Measurements from ENCODE around the gene EFNA5. TPM values are rescaled to one million over a fixed set of nuclear protein-coding genes. Genes with fewer than 3 reads are reported as not detected.

Gene EFNA5
- total RNA-seq, 4 donors from 2014 or later, result 6.8 to 17.9 (median 11.5) TPM

DNA sequence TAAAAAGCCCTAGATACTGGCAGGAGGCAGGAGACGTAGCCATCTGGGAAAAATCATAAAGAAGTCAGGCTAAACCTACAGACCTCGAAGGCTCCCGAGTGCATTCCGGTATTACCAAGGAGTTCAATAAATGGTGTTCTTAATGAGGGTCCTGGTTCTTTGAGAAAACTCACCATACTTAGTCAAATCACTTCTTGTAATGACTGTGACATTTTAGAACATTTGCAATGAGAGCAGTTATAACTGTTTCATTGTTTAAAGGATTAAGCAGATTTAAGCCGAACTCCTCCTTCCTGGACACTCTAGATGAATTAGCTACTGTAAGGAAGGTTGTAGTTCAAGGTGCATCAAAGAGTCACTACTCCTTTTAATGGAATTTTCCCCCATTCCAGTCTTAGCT, 67.8 kb downstream of the EFNA5 start:
- 80 to 84% methylated on average over 5 of the region's 5 CpGs for WGBS, 2 donors
- intact Hi-C loops (cut with DNase I), result no loop called here

DNA sequence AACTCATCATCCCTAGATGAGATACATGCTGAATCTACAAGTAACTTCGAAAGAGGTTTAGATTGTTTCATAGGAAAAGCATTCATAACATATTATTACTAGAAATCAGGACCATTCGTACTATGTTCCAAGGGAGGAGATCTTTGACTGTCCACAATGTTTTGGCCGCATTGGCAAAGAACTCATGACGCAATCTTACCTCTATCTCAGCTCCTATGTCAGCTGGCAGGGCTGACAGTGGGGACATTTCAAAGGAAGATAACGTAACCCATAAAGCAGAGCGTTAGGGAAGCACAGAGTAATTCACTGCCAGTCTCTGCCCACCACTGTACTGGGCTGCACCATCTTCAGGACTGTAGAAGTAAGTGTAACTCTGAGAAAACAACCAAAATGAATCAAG, 69.7 kb downstream of the EFNA5 start:
- 71 to 72% methylated on average over 6 of the region's 6 CpGs for WGBS, 2 donors
- no peak for TF ChIP-seq POLR2A (IDR thresholded peaks at IDR 0.05)
- TF ChIP-seq, protein P1, sequence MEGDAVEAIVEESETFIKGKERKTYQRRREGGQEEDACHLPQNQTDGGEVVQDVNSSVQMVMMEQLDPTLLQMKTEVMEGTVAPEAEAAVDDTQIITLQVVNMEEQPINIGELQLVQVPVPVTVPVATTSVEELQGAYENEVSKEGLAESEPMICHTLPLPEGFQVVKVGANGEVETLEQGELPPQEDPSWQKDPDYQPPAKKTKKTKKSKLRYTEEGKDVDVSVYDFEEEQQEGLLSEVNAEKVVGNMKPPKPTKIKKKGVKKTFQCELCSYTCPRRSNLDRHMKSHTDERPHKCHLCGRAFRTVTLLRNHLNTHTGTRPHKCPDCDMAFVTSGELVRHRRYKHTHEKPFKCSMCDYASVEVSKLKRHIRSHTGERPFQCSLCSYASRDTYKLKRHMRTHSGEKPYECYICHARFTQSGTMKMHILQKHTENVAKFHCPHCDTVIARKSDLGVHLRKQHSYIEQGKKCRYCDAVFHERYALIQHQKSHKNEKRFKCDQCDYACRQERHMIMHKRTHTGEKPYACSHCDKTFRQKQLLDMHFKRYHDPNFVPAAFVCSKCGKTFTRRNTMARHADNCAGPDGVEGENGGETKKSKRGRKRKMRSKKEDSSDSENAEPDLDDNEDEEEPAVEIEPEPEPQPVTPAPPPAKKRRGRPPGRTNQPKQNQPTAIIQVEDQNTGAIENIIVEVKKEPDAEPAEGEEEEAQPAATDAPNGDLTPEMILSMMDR (IDR thresholded peaks at IDR 0.05), result no peak
- no peak overlapping the region for H3K27ac ChIP-seq
- H3K4me1 ChIP-seq, result peaks cover 0 to 29% (median 13%) of the 10 kb centered on the region in 3 donors
- H3K27me3 ChIP-seq, result no peaks in the 10 kb centered on the region
- no peaks in the 10 kb centered on the region for H3K36me3 ChIP-seq
- no peak for DNase-seq
- intact Hi-C loops (cut with DNase I), result no loop called here
- no peaks in the 10 kb centered on the region for H3K9me3 ChIP-seq
- H3K4me3 ChIP-seq, result no peak overlapping the region

More for the DNA sequence above, 67.8 kb downstream of the EFNA5 start:
- H3K4me1 ChIP-seq, result peaks cover 0 to 30% (median 14%) of the 10 kb centered on the region in 3 donors
- H3K36me3 ChIP-seq, result no peaks in the 10 kb centered on the region
- TF ChIP-seq POLR2A (IDR thresholded peaks at IDR 0.05), result no peak
- TF ChIP-seq, protein P1 (IDR thresholded peaks at IDR 0.05), result no peak
- no peak overlapping the region for H3K27ac ChIP-seq
- no peak for DNase-seq
- H3K27me3 ChIP-seq, result no peaks in the 10 kb centered on the region
- no peak overlapping the region for H3K4me3 ChIP-seq
- H3K9me3 ChIP-seq, result no peaks in the 10 kb centered on the region

DNA sequence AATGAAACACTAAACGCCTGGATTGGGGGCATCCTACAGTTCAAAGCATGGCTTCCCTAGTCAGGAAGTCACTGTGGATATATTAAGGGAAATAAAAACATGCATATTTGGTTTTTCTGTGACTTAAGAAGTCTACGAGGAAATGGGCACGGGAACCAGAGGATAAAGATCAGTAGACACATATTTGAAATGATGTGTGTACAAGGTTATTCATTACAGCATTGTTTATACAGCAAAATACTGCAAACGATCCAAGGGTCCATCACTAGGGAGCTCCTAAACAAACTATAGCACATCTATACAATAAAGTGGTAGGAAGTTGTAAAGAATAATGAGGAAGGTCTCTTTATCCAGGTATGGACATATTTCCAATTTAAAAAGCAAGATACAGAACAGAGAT, 71.8 kb downstream of the EFNA5 start:
- no peaks in the 10 kb centered on the region for H3K27me3 ChIP-seq
- H3K27ac ChIP-seq, result no peak overlapping the region
- no peaks in the 10 kb centered on the region for H3K36me3 ChIP-seq
- intact Hi-C loops (cut with DNase I), result no loop called here
- H3K9me3 ChIP-seq, result no peaks in the 10 kb centered on the region
- no peak for DNase-seq
- no peak overlapping the region for H3K4me3 ChIP-seq
- 48 to 58% methylated on average over 4 of the region's 4 CpGs for WGBS, 2 donors
- H3K4me1 ChIP-seq, result peaks cover 0 to 18% (median 0%) of the 10 kb centered on the region in 3 donors
- TF ChIP-seq, protein P1 (IDR thresholded peaks at IDR 0.05), result no peak
- TF ChIP-seq POLR2A (IDR thresholded peaks at IDR 0.05), result no peak

DNA sequence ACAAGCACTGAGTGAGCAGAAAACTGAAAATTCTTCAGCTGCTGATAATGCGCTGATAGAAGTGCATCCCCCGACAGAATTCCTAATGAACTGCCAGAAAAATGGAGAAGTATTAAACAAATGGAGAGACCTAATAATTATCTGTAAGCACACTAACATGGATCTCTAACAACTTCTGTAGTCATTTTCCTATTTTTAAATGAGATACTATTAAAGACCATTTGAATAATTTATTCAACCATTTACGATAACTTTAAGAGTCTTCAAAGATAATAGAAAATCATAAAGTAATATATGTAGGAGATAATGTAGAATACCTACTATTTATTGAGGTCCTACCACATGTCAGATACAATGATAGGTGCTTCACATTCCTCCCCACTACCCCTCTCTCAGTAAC, 72.9 kb downstream of the EFNA5 start:
- TF ChIP-seq POLR2A (IDR thresholded peaks at IDR 0.05), result no peak
- TF ChIP-seq, protein P1 (IDR thresholded peaks at IDR 0.05), result no peak
- no peak overlapping the region for H3K4me3 ChIP-seq
- H3K36me3 ChIP-seq, result no peaks in the 10 kb centered on the region
- no peak for DNase-seq
- no peak overlapping the region for H3K27ac ChIP-seq
- no peaks in the 10 kb centered on the region for H3K9me3 ChIP-seq
- WGBS, 2 donors, result 89 to 98% methylated on average over 3 of the region's 3 CpGs
- H3K4me1 ChIP-seq, result peaks cover 0 to 12% (median 0%) of the 10 kb centered on the region in 3 donors
- intact Hi-C loops (cut with DNase I), result no loop called here
- no peaks in the 10 kb centered on the region for H3K27me3 ChIP-seq

DNA sequence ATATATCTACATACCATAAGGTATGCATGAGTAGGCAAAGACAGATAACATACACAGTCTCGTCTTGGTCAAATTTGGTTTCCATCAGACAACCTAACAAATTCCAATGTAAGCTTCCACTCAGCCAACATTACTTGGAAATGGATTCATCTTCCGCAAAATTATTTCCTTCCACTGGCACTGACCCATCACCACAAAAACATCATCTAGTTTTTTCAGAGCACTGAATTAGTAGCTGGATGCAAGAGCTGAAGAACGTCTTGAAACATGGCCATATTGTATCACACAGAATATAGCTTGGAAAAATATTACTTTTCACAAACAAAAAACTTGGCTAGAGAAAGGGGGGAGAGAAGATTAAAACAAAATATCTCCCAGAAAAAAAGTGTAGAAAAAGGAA, 73.5 kb downstream of the EFNA5 start:
- TF ChIP-seq, protein P1 (IDR thresholded peaks at IDR 0.05), result no peak
- no peak for TF ChIP-seq POLR2A (IDR thresholded peaks at IDR 0.05)

More for the DNA sequence above, 73.5 kb downstream of the EFNA5 start:
- H3K4me3 ChIP-seq, result no peak overlapping the region
- H3K27ac ChIP-seq, result no peak overlapping the region
- H3K27me3 ChIP-seq, result no peaks in the 10 kb centered on the region
- H3K9me3 ChIP-seq, result no peaks in the 10 kb centered on the region
- no peak for DNase-seq
- WGBS, 2 donors, result 78 to 83% methylated on average over 3 of the region's 3 CpGs
- H3K4me1 ChIP-seq, result peaks cover 0 to 12% (median 0%) of the 10 kb centered on the region in 3 donors
- intact Hi-C loops (cut with DNase I), result no loop called here
- H3K36me3 ChIP-seq, result no peaks in the 10 kb centered on the region

Data from esophagus squamous epithelium (tissue), 5 donors.